Neural cell (in vitro differentiated cells): ENCODE data around the gene LENEP.

Experiments used
- EP300 ChIP-seq: fragments of 450-650 bp; conservative IDR thresholded peaks from 2 replicates; pipeline ENCODE4 v1.6.1; 2014; ENCODE audit warnings: antibody characterized with exemption, mild to moderate bottlenecking, moderate library complexity; ENCODE audit not compliant: poor library complexity, severe bottlenecking
- RAD21 ChIP-seq: fragments of 450-650 bp; conservative IDR thresholded peaks from 2 replicates; pipeline ENCODE4 v1.6.1; 2014; ENCODE audit warnings: antibody characterized with exemption, mild to moderate bottlenecking, moderate library complexity
- SMC3 ChIP-seq: fragments of 450-650 bp; conservative IDR thresholded peaks from 2 replicates; pipeline ENCODE4 v1.6.1; 2014; ENCODE audit warnings: antibody characterized with exemption, mild to moderate bottlenecking, moderate library complexity; ENCODE audit not compliant: poor library complexity
- TF ChIP-seq, protein P1 (sequence below): fragments of 450-650 bp; IDR thresholded peaks from 2 replicates; pipeline ENCODE4 v1.5.1; 2014; ENCODE audit warnings: antibody characterized with exemption, mild to moderate bottlenecking, moderate library complexity; ENCODE audit not compliant: poor library complexity, severe bottlenecking
- TF ChIP-seq, protein P2 (sequence below): IDR thresholded peaks from 2 replicates; pipeline ENCODE4 v1.6.1; 2012; ENCODE audit warnings: borderline replicate concordance

DNA sequence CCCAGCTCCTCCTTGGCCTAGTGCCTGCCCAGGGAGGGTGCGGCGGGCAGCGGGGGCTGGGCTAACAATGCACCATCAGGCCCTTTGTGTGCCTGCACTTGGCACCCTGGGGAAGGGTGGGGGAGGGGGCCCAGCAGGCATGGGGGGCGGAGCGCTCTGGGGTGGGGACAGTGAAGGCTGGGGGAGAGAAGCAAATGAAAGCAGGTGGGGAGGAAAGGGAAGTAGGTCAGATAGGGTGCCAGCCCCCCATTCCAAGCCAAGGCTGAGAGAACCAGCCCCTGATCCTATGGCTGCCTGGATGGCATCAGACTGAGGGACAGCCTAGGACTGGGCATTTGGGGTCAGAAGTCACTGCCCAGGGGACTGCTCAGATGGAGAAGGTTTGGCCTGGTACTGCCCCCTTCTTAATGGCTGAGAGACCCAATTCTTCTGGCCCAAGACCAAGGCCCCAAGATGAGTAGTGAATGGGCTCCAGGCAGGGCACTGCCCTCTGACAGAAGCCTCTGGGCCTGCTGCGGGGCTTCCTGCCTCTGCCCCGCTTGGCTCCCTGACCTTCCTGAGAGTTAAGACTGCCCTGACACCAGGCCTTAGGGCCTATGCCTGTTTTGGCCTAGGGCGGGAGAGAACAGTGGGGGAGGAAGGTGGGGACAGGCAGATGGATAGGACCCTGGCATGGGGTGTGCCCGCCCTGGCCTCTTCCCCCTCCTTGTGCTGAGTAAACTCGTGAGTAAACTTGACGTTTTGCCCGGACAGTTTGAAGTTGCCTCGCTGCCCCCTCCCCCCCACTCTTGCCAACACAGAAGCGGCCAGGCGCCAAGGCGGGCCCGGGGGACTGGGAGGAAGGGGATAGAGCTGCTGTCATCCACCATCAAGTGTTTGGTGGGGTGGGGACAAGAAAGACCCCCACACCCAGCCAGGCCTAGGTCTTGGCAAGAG is 12.0 kb downstream of the LENEP start:
- TF ChIP-seq, protein P1, sequence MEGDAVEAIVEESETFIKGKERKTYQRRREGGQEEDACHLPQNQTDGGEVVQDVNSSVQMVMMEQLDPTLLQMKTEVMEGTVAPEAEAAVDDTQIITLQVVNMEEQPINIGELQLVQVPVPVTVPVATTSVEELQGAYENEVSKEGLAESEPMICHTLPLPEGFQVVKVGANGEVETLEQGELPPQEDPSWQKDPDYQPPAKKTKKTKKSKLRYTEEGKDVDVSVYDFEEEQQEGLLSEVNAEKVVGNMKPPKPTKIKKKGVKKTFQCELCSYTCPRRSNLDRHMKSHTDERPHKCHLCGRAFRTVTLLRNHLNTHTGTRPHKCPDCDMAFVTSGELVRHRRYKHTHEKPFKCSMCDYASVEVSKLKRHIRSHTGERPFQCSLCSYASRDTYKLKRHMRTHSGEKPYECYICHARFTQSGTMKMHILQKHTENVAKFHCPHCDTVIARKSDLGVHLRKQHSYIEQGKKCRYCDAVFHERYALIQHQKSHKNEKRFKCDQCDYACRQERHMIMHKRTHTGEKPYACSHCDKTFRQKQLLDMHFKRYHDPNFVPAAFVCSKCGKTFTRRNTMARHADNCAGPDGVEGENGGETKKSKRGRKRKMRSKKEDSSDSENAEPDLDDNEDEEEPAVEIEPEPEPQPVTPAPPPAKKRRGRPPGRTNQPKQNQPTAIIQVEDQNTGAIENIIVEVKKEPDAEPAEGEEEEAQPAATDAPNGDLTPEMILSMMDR = no peak
- TF ChIP-seq, protein P2, sequence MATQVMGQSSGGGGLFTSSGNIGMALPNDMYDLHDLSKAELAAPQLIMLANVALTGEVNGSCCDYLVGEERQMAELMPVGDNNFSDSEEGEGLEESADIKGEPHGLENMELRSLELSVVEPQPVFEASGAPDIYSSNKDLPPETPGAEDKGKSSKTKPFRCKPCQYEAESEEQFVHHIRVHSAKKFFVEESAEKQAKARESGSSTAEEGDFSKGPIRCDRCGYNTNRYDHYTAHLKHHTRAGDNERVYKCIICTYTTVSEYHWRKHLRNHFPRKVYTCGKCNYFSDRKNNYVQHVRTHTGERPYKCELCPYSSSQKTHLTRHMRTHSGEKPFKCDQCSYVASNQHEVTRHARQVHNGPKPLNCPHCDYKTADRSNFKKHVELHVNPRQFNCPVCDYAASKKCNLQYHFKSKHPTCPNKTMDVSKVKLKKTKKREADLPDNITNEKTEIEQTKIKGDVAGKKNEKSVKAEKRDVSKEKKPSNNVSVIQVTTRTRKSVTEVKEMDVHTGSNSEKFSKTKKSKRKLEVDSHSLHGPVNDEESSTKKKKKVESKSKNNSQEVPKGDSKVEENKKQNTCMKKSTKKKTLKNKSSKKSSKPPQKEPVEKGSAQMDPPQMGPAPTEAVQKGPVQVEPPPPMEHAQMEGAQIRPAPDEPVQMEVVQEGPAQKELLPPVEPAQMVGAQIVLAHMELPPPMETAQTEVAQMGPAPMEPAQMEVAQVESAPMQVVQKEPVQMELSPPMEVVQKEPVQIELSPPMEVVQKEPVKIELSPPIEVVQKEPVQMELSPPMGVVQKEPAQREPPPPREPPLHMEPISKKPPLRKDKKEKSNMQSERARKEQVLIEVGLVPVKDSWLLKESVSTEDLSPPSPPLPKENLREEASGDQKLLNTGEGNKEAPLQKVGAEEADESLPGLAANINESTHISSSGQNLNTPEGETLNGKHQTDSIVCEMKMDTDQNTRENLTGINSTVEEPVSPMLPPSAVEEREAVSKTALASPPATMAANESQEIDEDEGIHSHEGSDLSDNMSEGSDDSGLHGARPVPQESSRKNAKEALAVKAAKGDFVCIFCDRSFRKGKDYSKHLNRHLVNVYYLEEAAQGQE = no peak
- no peak for TF ChIP-seq EP300
- no peak for TF ChIP-seq SMC3
- no peak for TF ChIP-seq RAD21
